Endothelial cell of umbilical vein (primary cell): ENCODE results near the gene DNAJC30. TPM values are rescaled to one million over a fixed set of nuclear protein-coding genes. Genes with fewer than 3 reads are reported as not detected.

Source experiments
- BruUV-seq: library from RNA; stranded (reverse); fragments of 400-500 nt; replicated peaks from 2 replicates; lab custom pipeline; 2021; lab: Mats Ljungman, UMichigan
- CTCF ChIA-PET: fragments of 300-600, 350-600 bp; sonication (Branson Sonifier 250); formaldehyde crosslinking; loops from one replicate; lab custom pipeline; 2021; ENCODE audit warnings: antibody characterized with exemption, inconsistent platforms; lab: Charles Lee
- POLR2A ChIA-PET: fragments of 300-600, 350-600 bp; sonication (Branson Sonifier 250); formaldehyde crosslinking; loops from one replicate; lab custom pipeline; 2021; ENCODE audit warnings: antibody characterized with exemption, inconsistent platforms; lab: Charles Lee
- DNase-seq: peaks from one replicate; pipeline ENCODE4 v3.0.0-alpha.2; 2011; ENCODE audit warnings: low read depth, low spot score
- FAIRE-seq: peaks from 2 replicates; lab custom pipeline; 2011; peaks lifted over from hg19 to GRCh38; lab: Jason Lieb, UNC
- H2AFZ ChIP-seq: 2 replicates; pipeline ENCODE4 v1.6.0; 2012; ENCODE audit warnings: low read depth, low read length, control low read depth, inconsistent platforms
- H3K27ac ChIP-seq: 2 replicates; pipeline ENCODE4 v1.5.1; 2011; ENCODE audit warnings: low read depth, mild to moderate bottlenecking, control low read depth, low read length, moderate library complexity; ENCODE audit not compliant: insufficient read depth
- H3K27me3 ChIP-seq, 2 experiments: 2 replicates each; pipeline versions ENCODE4 v1.6.0 to v1.6.1; 2011; ENCODE audit warnings: low read length in 2 of 2, mixed read lengths in 1 of 2; ENCODE audit not compliant: control insufficient read depth in 2 of 2, insufficient read depth in 2 of 2
- H3K36me3 ChIP-seq, 2 experiments: 2 replicates in 1 of 2; 3 replicates in 1 of 2; pipeline ENCODE4 v1.5.1; 2011; ENCODE audit warnings: low read length in 2 of 2, mild to moderate bottlenecking in 1 of 2, moderate library complexity in 1 of 2; ENCODE audit not compliant: control insufficient read depth in 2 of 2, insufficient read depth in 2 of 2; ENCODE audit errors: extremely low read depth in 1 of 2
- H3K4me1 ChIP-seq: 3 replicates; pipeline ENCODE4 v1.5.1; 2011; ENCODE audit warnings: mild to moderate bottlenecking, low read length; ENCODE audit not compliant: control insufficient read depth, insufficient read depth; ENCODE audit errors: extremely low read depth
- H3K4me2 ChIP-seq: 2 replicates; pipeline ENCODE4 v1.6.1; 2011; ENCODE audit warnings: low read length, control low read depth, mixed read lengths; ENCODE audit not compliant: insufficient read depth
- H3K4me3 ChIP-seq, 3 experiments: fragments of 200-600 bp in 1 of 3; sonication (generic), shearing (Covaris generic) in 1 of 3; replicated peaks in 1 of 3; 2 replicates each; pipeline ENCODE4 v1.5.1; 2011 to 2016; ENCODE audit warnings: control low read depth in 3 of 3, low read length in 3 of 3, mild to moderate bottlenecking in 2 of 3, inconsistent platforms in 1 of 3, low read depth in 1 of 3, moderate library complexity in 1 of 3; ENCODE audit not compliant: insufficient read depth in 1 of 3
- H3K79me2 ChIP-seq: 2 replicates; pipeline ENCODE4 v1.6.0; 2012; ENCODE audit warnings: low read length, inconsistent platforms; ENCODE audit not compliant: control insufficient read depth, insufficient read depth
- H3K9ac ChIP-seq: replicated peaks from 2 replicates; pipeline ENCODE3; 2011; ENCODE audit warnings: low read length, control low read depth; ENCODE audit not compliant: insufficient read depth; ENCODE audit errors: extremely low read depth
- H3K9me1 ChIP-seq: replicated peaks from 3 replicates; pipeline ENCODE4 v1.6.0; 2011; ENCODE audit warnings: mild to moderate bottlenecking, low read length; ENCODE audit not compliant: control insufficient read depth, insufficient read depth; ENCODE audit errors: extremely low read depth
- H3K9me3 ChIP-seq: replicated peaks from 2 replicates; pipeline ENCODE4 v1.5.1; 2012; ENCODE audit warnings: low read length, inconsistent platforms; ENCODE audit not compliant: control insufficient read depth, insufficient read depth
- H4K20me1 ChIP-seq: replicated peaks from 2 replicates; pipeline ENCODE3; 2011; ENCODE audit warnings: mild to moderate bottlenecking, low read length; ENCODE audit not compliant: control insufficient read depth, insufficient read depth; ENCODE audit errors: extremely low read depth
- CTCF ChIP-seq, 2 donors: IDR thresholded peaks; 1 replicate in 1 of 2; 2 replicates in 1 of 2; pipeline ENCODE4 v1.5.1; 2011; ENCODE audit warnings: low read length in 2 of 2, mild to moderate bottlenecking in 2 of 2, moderate library complexity in 2 of 2, control low read depth in 1 of 2, inconsistent platforms in 1 of 2, low read depth in 1 of 2; ENCODE audit not compliant: insufficient read depth in 1 of 2; ENCODE audit errors: extremely low read depth in 1 of 2
- EZH2 ChIP-seq: IDR thresholded peaks from 2 replicates; pipeline ENCODE4 v1.6.1; 2012; ENCODE audit warnings: borderline replicate concordance, low read depth, mild to moderate bottlenecking, moderate library complexity, low read length, inconsistent platforms; ENCODE audit not compliant: severe bottlenecking
- FOS ChIP-seq: IDR thresholded peaks from 2 replicates; pipeline ENCODE4 v1.6.1; 2011; ENCODE audit warnings: mild to moderate bottlenecking, low read length, moderate library complexity, borderline replicate concordance; ENCODE audit not compliant: insufficient read depth
- GATA2 ChIP-seq: IDR thresholded peaks from 2 replicates; pipeline ENCODE4 v1.7.0; 2011; ENCODE audit warnings: low read depth, mild to moderate bottlenecking, moderate library complexity, mixed read lengths, low read length; ENCODE audit not compliant: insufficient read length, insufficient read depth
- JUN ChIP-seq: IDR thresholded peaks from 2 replicates; pipeline ENCODE4 v1.6.1; 2011; ENCODE audit warnings: borderline replicate concordance, low read depth; ENCODE audit not compliant: insufficient read length, insufficient read depth
- MAX ChIP-seq: IDR thresholded peaks from 2 replicates; pipeline ENCODE4 v1.6.1; 2011; ENCODE audit not compliant: insufficient read depth, insufficient read length
- MYC ChIP-seq: IDR thresholded peaks from one replicate; pipeline ENCODE4 v1.6.1; 2011; ENCODE audit warnings: mild to moderate bottlenecking, low read depth, low read length
- POLR2A ChIP-seq: IDR thresholded peaks from 2 replicates; pipeline ENCODE4 v1.6.1; 2012; ENCODE audit warnings: low read depth, mild to moderate bottlenecking, control low read depth, low read length
- POLR2AphosphoS5 ChIP-seq: IDR thresholded peaks from 2 replicates; pipeline ENCODE4 v1.6.1; 2012; ENCODE audit warnings: low read depth, mild to moderate bottlenecking, control low read depth, low read length, moderate library complexity; ENCODE audit not compliant: insufficient read depth
- dilution Hi-C: fragments of 300-500 bp; cut with MboI; formaldehyde crosslinking; loops from one replicate; pipeline ENCODE4 v1.15.0; 2019; ENCODE audit warnings: low sequenced_read_pairs; ENCODE audit not compliant: extremely low pct_ligation_motif_present
- intact Hi-C: fragments of 100-400 bp; cut with micrococcal nuclease; formaldehyde crosslinking; loops from one replicate; pipeline ENCODE4 v1.10.0; 2022
- polyA plus RNA-seq, 4 experiments: library from polyadenylated mRNA; depleted of rRNA in 3 of 4; stranded (reverse) in 3 of 4; unstranded in 1 of 4; fragments of >200 nt; gene quantifications; 2 replicates each; pipeline versions ENCODE4 v1.2.1 to v1.2.3, GENCODE V29; 2011 to 2012; ENCODE audit warnings: missing spikeins in 1 of 4
- total RNA-seq: library from RNA; stranded (reverse); gene quantifications from 2 replicates; pipeline ENCODE4 v1.2.3, GENCODE V29; 2021

Gene DNAJC30
- total and polyA plus RNA-seq, 2 donors (not counting 3 experiments of a cell fraction or from before 2014, with no cell fraction given), result 10.6 to 11.9 TPM

- H3K9me1 ChIP-seq, result no peaks in the 10 kb centered on the region
- intact Hi-C loops, result no loop called here
- H3K9ac ChIP-seq, result no peak overlapping the region
- DNase-seq (no peak), FAIRE-seq (no peak)
- no peak overlapping the region for H3K4me2 ChIP-seq
- H2AFZ ChIP-seq, result no peak overlapping the region
- no peak overlapping the region for H3K4me3 ChIP-seq
- H3K4me1 ChIP-seq, result peaks cover 3% of the 10 kb centered on the region
- no peak for TF ChIP-seq FOS
- no peak for TF ChIP-seq MYC
- TF ChIP-seq POLR2A, result no peak
- TF ChIP-seq POLR2AphosphoS5, result no peak
- no peak for TF ChIP-seq EZH2
- TF ChIP-seq MAX, result no peak
- TF ChIP-seq JUN, result no peak
- TF ChIP-seq CTCF (IDR thresholded peaks at IDR 0.05; ENCODE audit: extremely low read depth in 1 of 2, insufficient read depth in 1 of 2, low read depth in 1 of 2, low read length in 2 of 2), result no peak
- TF ChIP-seq GATA2, result no peak
- POLR2A ChIA-PET, result no interaction called here
- H4K20me1 ChIP-seq, result no peaks in the 10 kb centered on the region
- dilution Hi-C loops, result no loop called here
- H3K79me2 ChIP-seq, result no peaks in the 10 kb centered on the region
- H3K27me3 ChIP-seq, result no peaks in the 10 kb centered on the region
- no peaks in the 10 kb centered on the region for H3K9me3 ChIP-seq
- no peaks in the 10 kb centered on the region for H3K36me3 ChIP-seq
- CTCF ChIA-PET, result interaction anchor here (1.5 kb wide), 1 partner anchor 53 kb away, joined by 3 read pairs; no protein-coding TSS in a partner anchor
- BruUV-seq, result no TSS peak
- H3K27ac ChIP-seq, result no peak overlapping the region
Observed at GRCh38 chr7:73671857-73672445, 11.3 kb downstream of the DNAJC30 start.
